DND-41 (cell line): Measurements from ENCODE around the gene ARHGAP24.

Experiments
- ATAC-seq: fragments of 200-7000 bp; cut with Tn5 transposase; 3 replicates; pipeline ENCODE4 v1.9.1; 2021; ENCODE audit warnings: low read depth; ENCODE audit not compliant: insufficient read depth
- DNase-seq: peaks from one replicate; pipeline ENCODE4 v3.0.0-alpha.2; 2020
- H2AFZ ChIP-seq: 2 replicates; pipeline ENCODE4 v1.6.0; 2012; ENCODE audit warnings: low read depth, low read length
- H3K27ac ChIP-seq: 2 replicates; pipeline ENCODE4 v1.5.1; 2012; ENCODE audit warnings: low read length, inconsistent platforms
- H3K27me3 ChIP-seq: fragments of 200-600 bp; sonication (generic); 2 replicates; pipeline ENCODE4 v1.6.0; 2012; ENCODE audit warnings: low read length, mild to moderate bottlenecking, inconsistent platforms; ENCODE audit not compliant: insufficient read depth, poor library complexity
- H3K36me3 ChIP-seq: 2 replicates; pipeline ENCODE4 v1.5.1; 2012; ENCODE audit warnings: low read length, inconsistent platforms; ENCODE audit not compliant: insufficient read depth
- H3K4me1 ChIP-seq: 2 replicates; pipeline ENCODE4 v1.5.1; 2012; ENCODE audit warnings: mild to moderate bottlenecking, low read length; ENCODE audit not compliant: insufficient read depth
- H3K4me2 ChIP-seq: 2 replicates; pipeline ENCODE4 v1.6.0; 2012; ENCODE audit warnings: mild to moderate bottlenecking, moderate library complexity, low read length, inconsistent platforms; ENCODE audit not compliant: insufficient read depth
- H3K4me3 ChIP-seq, 2 experiments: fragments of 200-600 bp in 1 of 2; shearing (Covaris generic) in 1 of 2; 2 replicates each; pipeline ENCODE4 v1.5.1; 2012 to 2016; ENCODE audit warnings: inconsistent platforms in 2 of 2, low read length in 2 of 2, mild to moderate bottlenecking in 2 of 2, low read depth in 1 of 2, moderate library complexity in 1 of 2
- H3K79me2 ChIP-seq: 2 replicates; pipeline ENCODE4 v1.6.0; 2012; ENCODE audit warnings: low read length, inconsistent platforms; ENCODE audit not compliant: insufficient read depth
- H3K9ac ChIP-seq: 2 replicates; pipeline ENCODE4 v1.6.0; 2012; ENCODE audit warnings: low read depth, mild to moderate bottlenecking, inconsistent platforms, low read length, moderate library complexity
- H3K9me3 ChIP-seq: 2 replicates; pipeline ENCODE4 v1.5.1; 2012; ENCODE audit warnings: low read length, moderate library complexity, mild to moderate bottlenecking, inconsistent platforms; ENCODE audit not compliant: insufficient read depth, severe bottlenecking
- H4K20me1 ChIP-seq: 2 replicates; pipeline ENCODE4 v1.6.0; 2012; ENCODE audit warnings: low read length; ENCODE audit not compliant: insufficient read depth
- CTCF ChIP-seq: IDR thresholded peaks from 2 replicates; pipeline ENCODE4 v1.5.1; 2012; ENCODE audit warnings: borderline replicate concordance, low read length, moderate library complexity, mild to moderate bottlenecking; ENCODE audit not compliant: poor library complexity, severe bottlenecking; ENCODE audit errors: extremely low read depth
- EZH2 ChIP-seq: IDR thresholded peaks from 3 replicates; pipeline ENCODE4 v1.6.1; 2012; ENCODE audit warnings: borderline replicate concordance, low read depth, mild to moderate bottlenecking, moderate library complexity, low read length, inconsistent platforms; ENCODE audit not compliant: severe bottlenecking

ARHGAP24 gene

GRCh38 chr4:85476381-85476780 is 1.4 kb downstream of the ARHGAP24 start:
- H3K4me3 ChIP-seq, result no peak overlapping the region
- H3K4me2 ChIP-seq, result no peak overlapping the region
- H3K4me1 ChIP-seq, result no peaks in the 10 kb centered on the region
- ATAC-seq (no peak), DNase-seq (no peak)
- H4K20me1 ChIP-seq, result no peaks in the 10 kb centered on the region
- no peaks in the 10 kb centered on the region for H3K27me3 ChIP-seq
- no peak for TF ChIP-seq EZH2
- H3K79me2 ChIP-seq, result no peaks in the 10 kb centered on the region
- no peaks in the 10 kb centered on the region for H3K9me3 ChIP-seq
- H3K27ac ChIP-seq, result no peak overlapping the region
- H3K9ac ChIP-seq, result no peak overlapping the region
- no peaks in the 10 kb centered on the region for H3K36me3 ChIP-seq
- no peak overlapping the region for H2AFZ ChIP-seq

- ATAC-seq, result no peak
- Histone ChIP-seq H2AFZ (no peak overlapping the region), H3K9me3 (no peaks in the 10 kb centered on the region), H3K36me3 (no peaks in the 10 kb centered on the region), H3K4me3 (no peak overlapping the region), H3K9ac (no peak overlapping the region), H3K27me3 (no peaks in the 10 kb centered on the region), H3K4me1 (no peaks in the 10 kb centered on the region), H3K4me2 (no peak overlapping the region), H4K20me1 (no peaks in the 10 kb centered on the region), H3K79me2 (no peaks in the 10 kb centered on the region), H3K27ac (no peak overlapping the region)
- DNase-seq, result no peak
- no peak for TF ChIP-seq CTCF
- TF ChIP-seq EZH2, result no peak
Measured at GRCh38 chr4:85477534-85477933, 2.6 kb downstream of the ARHGAP24 start.

GRCh38 chr4:85478576-85478975 is 3.6 kb downstream of the ARHGAP24 start:
- no peaks in the 10 kb centered on the region for H3K79me2 ChIP-seq
- no peaks in the 10 kb centered on the region for H4K20me1 ChIP-seq
- DNase-seq (no peak), ATAC-seq (no peak)
- no peak overlapping the region for H2AFZ ChIP-seq
- H3K4me1 ChIP-seq, result no peaks in the 10 kb centered on the region
- no peaks in the 10 kb centered on the region for H3K27me3 ChIP-seq
- no peak overlapping the region for H3K9ac ChIP-seq
- TF ChIP-seq EZH2 (no peak), CTCF (no peak)
- H3K4me3 ChIP-seq, result no peak overlapping the region
- H3K4me2 ChIP-seq, result no peak overlapping the region
- no peaks in the 10 kb centered on the region for H3K9me3 ChIP-seq
- no peak overlapping the region for H3K27ac ChIP-seq
- no peaks in the 10 kb centered on the region for H3K36me3 ChIP-seq

GRCh38 chr4:85482010-85482738 is 7.2 kb downstream of the ARHGAP24 start:
- H3K27me3 ChIP-seq, result no peaks in the 10 kb centered on the region
- H3K79me2 ChIP-seq, result no peaks in the 10 kb centered on the region

More at GRCh38 chr4:85482010-85482738, 7.2 kb downstream of the ARHGAP24 start:
- Histone ChIP-seq H3K36me3 (no peaks in the 10 kb centered on the region), H3K4me3 (no peak overlapping the region), H4K20me1 (no peaks in the 10 kb centered on the region), H3K9ac (no peak overlapping the region), H3K9me3 (no peaks in the 10 kb centered on the region), H3K4me2 (no peak overlapping the region), H3K27ac (no peak overlapping the region), H2AFZ (no peak overlapping the region), H3K4me1 (no peaks in the 10 kb centered on the region)
- DNase-seq, result no peak
- no peak for TF ChIP-seq EZH2
- no peak for TF ChIP-seq CTCF
- no peak for ATAC-seq
